HG02852 (cell line): ENCODE measurements around the gene SLC24A1.
A peak's percentile ranks its signal among the peaks of the same experiment; 100 is the strongest.

Experiments used
- ATAC-seq: cut with Tn5 transposase; IDR thresholded peaks from one replicate; pipeline ENCODE4 v1.9.1; 2021; ENCODE audit warnings: mild to moderate bottlenecking, moderate library complexity; ENCODE audit not compliant: unreplicated experiment

SLC24A1 gene

GRCh38 chr15:65621638-65622037, at the start of gene SLC24A1:
SLC24A1 (plus strand) TSS chr15:65621938; CDS start chr15:65624081, 2,143 bp downstream.
- no peak for ATAC-seq

GRCh38 chr15:65571971-65572370, 49.8 kb upstream of the SLC24A1 start:
- ATAC-seq, result no peak

GRCh38 chr15:65576664-65577063, 45.1 kb upstream of the SLC24A1 start:
- ATAC-seq, result no peak

- no peak for ATAC-seq
Observed at GRCh38 chr15:65577129-65577996, 44.4 kb upstream of the SLC24A1 start.

- ATAC-seq, result no peak
Observed at GRCh38 chr15:65578904-65579728, 42.6 kb upstream of the SLC24A1 start.

GRCh38 chr15:65579762-65580161, 42.0 kb upstream of the SLC24A1 start:
- no peak for ATAC-seq

- ATAC-seq, result no peak
Observed at GRCh38 chr15:65580287-65580686, 41.5 kb upstream of the SLC24A1 start.

- ATAC-seq, result no peak
Observed at GRCh38 chr15:65583701-65584100, 38.0 kb upstream of the SLC24A1 start.

GRCh38 chr15:65584241-65584640, 37.5 kb upstream of the SLC24A1 start:
- ATAC-seq, result no peak

GRCh38 chr15:65587094-65587493, 34.6 kb upstream of the SLC24A1 start:
- ATAC-seq, result no peak

GRCh38 chr15:65595960-65596359, 25.8 kb upstream of the SLC24A1 start:
- no peak for ATAC-seq

GRCh38 chr15:65598468-65598867, 23.3 kb upstream of the SLC24A1 start:
- ATAC-seq, result no peak

- no peak for ATAC-seq
Observed at GRCh38 chr15:65599677-65600076, 22.1 kb upstream of the SLC24A1 start.

GRCh38 chr15:65603134-65603533, 18.6 kb upstream of the SLC24A1 start:
- no peak for ATAC-seq

- ATAC-seq, result no peak
Observed at GRCh38 chr15:65603559-65603958, 18.2 kb upstream of the SLC24A1 start.

GRCh38 chr15:65610871-65611718, 10.6 kb upstream of the SLC24A1 start, which contains the start of gene INTS14:
INTS14 (minus strand) TSS chr15:65611131; CDS start chr15:65607380, 3,751 bp downstream.
- ATAC-seq, result peak; percentile 97

GRCh38 chr15:65611888-65612615, 9.7 kb upstream of the SLC24A1 start:
- no peak for ATAC-seq

- no peak for ATAC-seq
Observed at GRCh38 chr15:65612616-65612946, 9.2 kb upstream of the SLC24A1 start.

- ATAC-seq, result no peak
Observed at GRCh38 chr15:65612949-65613744, 8.6 kb upstream of the SLC24A1 start.
